NCI-H1436 treated with DMSO at 0.1 percent for 48 hours (cell line): ENCODE results near the gene PITPNC1.
"Not testable (repeated sequence)": the region's sequence is repeated elsewhere in the genome, so short reads cannot be mapped to it uniquely, and the experiment has no call there.

Experiments used
- DNase-seq: peaks from one replicate; lab custom pipeline; 2025; lab: John Stamatoyannopoulos, UW

PITPNC1 gene

GRCh38 chr17:67651218-67651579, 274.1 kb downstream of the PITPNC1 start:
- DNase-seq, result not testable (repeated sequence)

GRCh38 chr17:67652433-67652832, 275.4 kb downstream of the PITPNC1 start:
- DNase-seq, result no peak

- no peak for DNase-seq
Measured at GRCh38 chr17:67655478-67656148, 278.5 kb downstream of the PITPNC1 start.

GRCh38 chr17:67656494-67657203, 279.6 kb downstream of the PITPNC1 start:
- DNase-seq, result no peak

GRCh38 chr17:67657596-67657995, 280.5 kb downstream of the PITPNC1 start:
- DNase-seq, result no peak

GRCh38 chr17:67658265-67658664, 281.2 kb downstream of the PITPNC1 start:
- DNase-seq, result no peak

GRCh38 chr17:67659028-67659427, 281.9 kb downstream of the PITPNC1 start:
- DNase-seq, result no peak

- DNase-seq, result no peak
Measured at GRCh38 chr17:67662712-67663111, 285.6 kb downstream of the PITPNC1 start.

- no peak for DNase-seq
Measured at GRCh38 chr17:67663457-67663856, 286.4 kb downstream of the PITPNC1 start.

- DNase-seq, result no peak
Measured at GRCh38 chr17:67666028-67666427, 288.9 kb downstream of the PITPNC1 start.

GRCh38 chr17:67666710-67667109, 289.6 kb downstream of the PITPNC1 start:
- DNase-seq, result no peak

- no peak for DNase-seq
Measured at GRCh38 chr17:67671493-67671892, 294.4 kb downstream of the PITPNC1 start.

GRCh38 chr17:67672592-67673335, 295.7 kb downstream of the PITPNC1 start:
- peak; percentile 79 for DNase-seq

- no peak for DNase-seq
Measured at GRCh38 chr17:67675481-67675880, 298.4 kb downstream of the PITPNC1 start.

GRCh38 chr17:67676305-67676704, 299.2 kb downstream of the PITPNC1 start:
- no peak for DNase-seq

- DNase-seq, result no peak
Measured at GRCh38 chr17:67678414-67678813, 301.3 kb downstream of the PITPNC1 start.

GRCh38 chr17:67679225-67679624, 302.1 kb downstream of the PITPNC1 start:
- DNase-seq, result no peak

GRCh38 chr17:67679721-67680120, 302.6 kb downstream of the PITPNC1 start:
- DNase-seq, result no peak

- no peak for DNase-seq
Measured at GRCh38 chr17:67680445-67681224, 303.6 kb downstream of the PITPNC1 start.

GRCh38 chr17:67682196-67682595, 305.1 kb downstream of the PITPNC1 start:
- DNase-seq, result peak; percentile 55

- no peak for DNase-seq
Measured at GRCh38 chr17:67685351-67685750, 308.3 kb downstream of the PITPNC1 start.

- no peak for DNase-seq
Measured at GRCh38 chr17:67686241-67686640, 309.2 kb downstream of the PITPNC1 start.
